CD4-positive, alpha-beta memory T cell (primary cell): ENCODE data around the gene DOC2B. TPM values are rescaled to one million over a fixed set of nuclear protein-coding genes. Genes with fewer than 3 reads are reported as not detected.

Source experiments
- CTCF ChIA-PET: fragments of 350-600 bp; sonication (Branson Sonifier 250); formaldehyde crosslinking; loops from one replicate; lab custom pipeline; 2021; ENCODE audit warnings: inconsistent platforms; ENCODE audit not compliant: partially characterized antibody; lab: Charles Lee
- POLR2A ChIA-PET: fragments of 350-600 bp; sonication (Branson Sonifier 250); formaldehyde crosslinking; loops from one replicate; lab custom pipeline; 2021; ENCODE audit not compliant: partially characterized antibody; lab: Charles Lee
- DNase-seq, 5 donors: peaks; one replicate each; pipeline versions ENCODE4 v3.0.0 to v3.0.0-alpha.2; 2020 to 2022; ENCODE audit warnings: mixed read lengths in 1 of 5
- H3K27ac ChIP-seq: one replicate; pipeline ENCODE4 v1.7.0; 2013; ENCODE audit warnings: low read depth, low read length
- H3K27me3 ChIP-seq: 2 replicates; pipeline ENCODE4 v1.7.0; 2013; ENCODE audit warnings: mild to moderate bottlenecking, low read length, moderate library complexity; ENCODE audit not compliant: insufficient read depth
- H3K36me3 ChIP-seq: 2 replicates; pipeline ENCODE4 v1.7.0; 2013; ENCODE audit warnings: mild to moderate bottlenecking, low read length, moderate library complexity; ENCODE audit not compliant: insufficient read depth
- H3K4me1 ChIP-seq: 2 replicates; pipeline ENCODE4 v1.7.0; 2013; ENCODE audit warnings: mild to moderate bottlenecking, low read length, moderate library complexity; ENCODE audit not compliant: insufficient read depth
- H3K4me3 ChIP-seq, 2 donors: one replicate each; pipeline ENCODE4 v1.7.0; 2013; ENCODE audit warnings: low read length in 2 of 2, mild to moderate bottlenecking in 1 of 2
- H3K9me3 ChIP-seq, 2 donors: one replicate each; pipeline ENCODE4 v1.7.0; 2013; ENCODE audit warnings: low read length in 2 of 2, control low read depth in 1 of 2; ENCODE audit not compliant: control insufficient read depth in 1 of 2
- H3K27ac Mint-ChIP-seq, 7 donors: one replicate each; pipeline ENCODE4 v1.8.0; 2020 to 2021; ENCODE audit warnings: mixed read lengths in 7 of 7, mild to moderate bottlenecking in 6 of 7, inconsistent platforms in 3 of 7, moderate library complexity in 3 of 7
- H3K27me3 Mint-ChIP-seq, 2 donors: one replicate each; pipeline ENCODE4 v1.8.0; 2020 to 2021; ENCODE audit warnings: mixed read lengths in 2 of 2
- H3K36me3 Mint-ChIP-seq, 2 donors: one replicate each; pipeline ENCODE4 v1.8.0; 2020 to 2021; ENCODE audit warnings: mixed read lengths in 2 of 2, inconsistent platforms in 1 of 2, mild to moderate bottlenecking in 1 of 2
- H3K4me1 Mint-ChIP-seq, 4 donors: one replicate each; pipeline ENCODE4 v1.8.0; 2020 to 2021; ENCODE audit warnings: mixed read lengths in 4 of 4, mild to moderate bottlenecking in 1 of 4
- H3K4me3 Mint-ChIP-seq, 8 donors: one replicate each; pipeline ENCODE4 v1.8.0; 2020 to 2021; ENCODE audit warnings: mixed read lengths in 8 of 8, mild to moderate bottlenecking in 7 of 8, moderate library complexity in 6 of 8, inconsistent platforms in 3 of 8
- H3K9me3 Mint-ChIP-seq, 8 donors: one replicate each; pipeline ENCODE4 v1.8.0; 2020 to 2021; ENCODE audit warnings: mixed read lengths in 8 of 8, mild to moderate bottlenecking in 5 of 8, inconsistent platforms in 3 of 8, moderate library complexity in 1 of 8
- intact Hi-C: fragments of 100-400 bp; cut with micrococcal nuclease; formaldehyde crosslinking; loops from one replicate; pipeline ENCODE4 v1.15.1; 2023
- polyA plus RNA-seq, 2 donors: library from polyadenylated mRNA; unstranded; fragments of 300-500 nt; fragmentation: Illumina TruSeq; gene quantifications; one replicate each; pipeline ENCODE4 v1.2.3, GENCODE V29; 2021
- total RNA-seq, 2 experiments: library from RNA; stranded (reverse); gene quantifications; one replicate each; pipeline ENCODE4 v1.2.3, GENCODE V29; 2021

The DOC2B gene
- total RNA-seq: under 1 TPM in 1 of 2 experiments, not detected in 1; 0.06 TPM
- not detected for polyA plus RNA-seq

DNA sequence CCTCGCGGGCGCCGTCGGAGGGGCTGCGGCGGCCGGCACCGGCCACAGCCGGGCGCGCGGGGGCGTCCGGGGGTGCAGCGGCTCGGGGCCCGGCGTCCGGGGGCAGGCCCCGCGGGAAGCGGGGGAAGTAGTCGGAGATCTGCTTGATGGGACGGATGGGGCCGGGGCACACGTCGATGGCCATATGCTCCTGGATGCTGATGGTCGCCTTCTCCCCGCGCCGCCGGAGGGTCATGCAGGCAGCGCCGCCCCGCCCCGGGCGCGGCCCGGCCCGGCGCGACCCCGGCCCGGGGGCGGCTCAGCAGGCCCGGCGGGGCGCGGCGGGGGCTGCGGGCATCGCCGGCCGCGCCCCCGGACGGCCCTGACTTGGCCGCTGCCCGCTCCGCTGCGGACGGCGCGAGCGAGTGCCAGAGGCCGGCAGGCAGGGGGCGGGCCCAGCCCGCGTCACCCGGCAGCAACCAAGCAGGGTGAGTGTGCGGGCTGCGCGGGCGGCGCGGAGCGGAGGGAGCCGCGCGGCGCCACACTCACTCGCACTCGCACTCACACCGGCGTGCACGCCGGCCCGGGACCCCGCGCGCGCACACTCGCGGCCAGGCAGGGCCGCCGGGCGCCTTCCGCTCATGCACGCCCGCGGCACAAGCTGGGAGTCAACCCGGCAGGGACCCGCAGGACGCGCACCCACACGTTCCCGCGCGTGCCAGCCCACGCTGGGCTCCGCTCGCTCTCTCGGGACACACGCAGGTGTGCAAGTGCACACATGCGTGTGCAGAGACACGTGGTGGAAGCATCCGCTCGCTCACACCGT lies at the start of gene DOC2B:
Gene DOC2B, minus strand, starts transcription at position 406 of the 805 bp plus-strand sequence. Its CDS starts 171 bp downstream, at position 235.
- H3K4me1 Mint-ChIP-seq: peaks cover 6 to 22% (median 19%) of the 10 kb centered on the region in 4 donors
- Histone ChIP-seq H3K27ac (no peak within 1 kb of the TSS), H3K27me3 (peaks cover 9% of the 10 kb centered on the region), H3K4me1 (peaks cover 7% of the 10 kb centered on the region), H3K9me3 (no peaks in the 10 kb centered on the region), H3K36me3 (no peaks in the 10 kb centered on the region), H3K4me3 (no peak within 1 kb of the TSS)
- POLR2A ChIA-PET: no interaction called here
- intact Hi-C loops: no loop called here
- no peak within 1 kb of the TSS for H3K27ac Mint-ChIP-seq
- CTCF ChIA-PET: no interaction called here
- peak within 1 kb of the TSS; percentile 64 to 84 (median 72) for H3K4me3 Mint-ChIP-seq
- H3K27me3 Mint-ChIP-seq: peaks cover 15 to 52% of the 10 kb centered on the region in 2 donors
- DNase-seq: no peak
- H3K36me3 Mint-ChIP-seq: no peaks in the 10 kb centered on the region
- H3K9me3 Mint-ChIP-seq: peaks cover 0 to 5% (median 0%) of the 10 kb centered on the region in 8 donors

GRCh38 chr17:230395-230770 lies 48.9 kb upstream of the DOC2B start:
- Histone ChIP-seq H3K27ac (no peak overlapping the region), H3K9me3 (no peaks in the 10 kb centered on the region), H3K4me3 (no peak overlapping the region), H3K4me1 (no peaks in the 10 kb centered on the region), H3K36me3 (no peaks in the 10 kb centered on the region), H3K27me3 (no peaks in the 10 kb centered on the region)
- peak overlapping the region in 1 of 7 donors; percentile 11 for H3K27ac Mint-ChIP-seq
- ChIA-PET CTCF (no interaction called here), POLR2A (no interaction called here)
- intact Hi-C loops: no loop called here
- H3K4me3 Mint-ChIP-seq: no peak overlapping the region
- H3K9me3 Mint-ChIP-seq: no peaks in the 10 kb centered on the region
- H3K36me3 Mint-ChIP-seq: no peaks in the 10 kb centered on the region
- no peaks in the 10 kb centered on the region for H3K27me3 Mint-ChIP-seq
- no peak for DNase-seq
- no peaks in the 10 kb centered on the region for H3K4me1 Mint-ChIP-seq

DNA sequence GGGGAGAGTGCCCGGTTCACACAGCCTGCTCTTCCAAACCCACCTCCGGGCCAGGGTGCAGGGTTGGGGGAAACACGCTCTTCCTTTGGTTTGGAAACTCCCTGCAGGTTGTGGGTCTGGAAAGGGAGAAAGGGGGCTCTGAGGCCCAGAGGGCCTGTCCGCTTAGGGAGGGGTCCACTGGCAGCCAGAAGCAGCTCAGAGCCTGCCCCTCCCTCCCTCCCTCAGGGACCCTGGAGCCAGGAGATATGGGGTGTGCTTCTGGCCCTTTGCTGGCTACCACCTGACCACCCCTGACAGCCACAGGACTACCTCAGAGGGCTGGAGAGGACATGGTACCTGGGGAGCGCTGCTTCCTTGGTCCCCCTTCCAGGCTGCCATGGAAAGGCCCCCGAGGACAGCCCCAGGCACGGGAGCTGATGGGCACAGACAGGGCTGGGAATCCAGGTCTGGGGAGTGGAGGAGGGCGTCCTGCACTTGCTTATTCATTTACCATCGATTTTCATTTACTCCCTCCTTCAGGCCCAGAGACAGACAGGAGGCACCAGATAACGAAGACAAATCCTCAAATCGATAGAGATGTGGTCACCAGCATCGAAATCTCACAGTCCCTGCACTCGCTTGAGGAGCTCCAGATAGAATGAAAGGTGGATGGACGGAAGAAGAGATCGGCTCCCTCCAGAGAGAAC lies 48.4 kb upstream of the DOC2B start:
- no peaks in the 10 kb centered on the region for H3K27me3 ChIP-seq
- Mint-ChIP-seq H3K4me1 (no peaks in the 10 kb centered on the region), H3K36me3 (no peaks in the 10 kb centered on the region), H3K4me3 (no peak overlapping the region), H3K9me3 (no peaks in the 10 kb centered on the region), H3K27ac (peak overlapping the region in 1 of 7 donors; percentile 11), H3K27me3 (no peaks in the 10 kb centered on the region)
- intact Hi-C loops: no loop called here
- no peak overlapping the region for H3K27ac ChIP-seq
- H3K9me3 ChIP-seq: no peaks in the 10 kb centered on the region
- no peaks in the 10 kb centered on the region for H3K36me3 ChIP-seq
- CTCF ChIA-PET: no interaction called here
- no peaks in the 10 kb centered on the region for H3K4me1 ChIP-seq
- POLR2A ChIA-PET: no interaction called here
- H3K4me3 ChIP-seq: no peak overlapping the region
- no peak for DNase-seq

DNA sequence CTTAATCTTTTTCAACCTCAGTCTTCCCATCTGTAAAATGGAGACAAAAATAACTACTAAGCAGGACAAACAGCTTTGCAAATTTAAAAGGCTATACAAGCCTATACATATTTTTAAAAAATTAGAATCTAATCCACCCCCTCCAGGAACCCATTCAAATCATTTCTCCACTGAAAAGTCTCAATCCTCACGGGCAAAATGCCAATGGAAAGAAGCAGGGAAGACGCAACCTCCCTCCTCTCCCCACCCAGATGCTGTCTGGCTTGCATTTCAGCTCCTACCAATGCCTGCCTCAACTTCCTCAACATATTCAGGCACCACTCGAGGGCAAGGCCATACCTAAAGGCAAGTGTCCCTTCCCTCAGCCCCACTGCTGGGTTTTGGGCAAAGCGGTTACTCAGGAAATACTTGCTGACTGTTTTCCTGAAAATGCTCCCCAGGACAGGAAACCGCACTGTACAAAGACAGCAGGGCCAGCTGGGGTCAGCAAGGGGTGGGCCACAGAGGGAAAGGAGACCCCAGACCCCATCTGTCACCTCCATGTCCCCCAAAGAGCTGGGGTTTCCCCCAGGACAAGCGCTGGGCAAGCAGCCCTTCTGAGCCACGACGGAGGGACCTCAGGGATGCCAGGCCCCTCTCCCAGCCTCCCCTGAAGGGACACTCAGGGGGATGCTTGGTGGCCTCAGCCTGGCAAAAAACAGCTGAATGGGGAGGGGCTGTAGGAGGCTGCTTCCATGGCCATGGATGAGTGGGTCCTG lies 47.7 kb upstream of the DOC2B start:
- H3K9me3 ChIP-seq: no peaks in the 10 kb centered on the region
- ChIA-PET CTCF (no interaction called here), POLR2A (no interaction called here)
- H3K27me3 ChIP-seq: no peaks in the 10 kb centered on the region
- H3K9me3 Mint-ChIP-seq: peaks cover 0 to under 1% (median 0%) of the 10 kb centered on the region in 8 donors
- no peaks in the 10 kb centered on the region for H3K4me1 ChIP-seq
- no peak overlapping the region for H3K27ac Mint-ChIP-seq
- no peak for DNase-seq
- H3K4me1 Mint-ChIP-seq: no peaks in the 10 kb centered on the region
- H3K27ac ChIP-seq: no peak overlapping the region
- no peak overlapping the region for H3K4me3 Mint-ChIP-seq
- no peaks in the 10 kb centered on the region for H3K27me3 Mint-ChIP-seq
- H3K4me3 ChIP-seq: no peak overlapping the region
- no peaks in the 10 kb centered on the region for H3K36me3 Mint-ChIP-seq
- intact Hi-C loops: no loop called here
- no peaks in the 10 kb centered on the region for H3K36me3 ChIP-seq

DNA sequence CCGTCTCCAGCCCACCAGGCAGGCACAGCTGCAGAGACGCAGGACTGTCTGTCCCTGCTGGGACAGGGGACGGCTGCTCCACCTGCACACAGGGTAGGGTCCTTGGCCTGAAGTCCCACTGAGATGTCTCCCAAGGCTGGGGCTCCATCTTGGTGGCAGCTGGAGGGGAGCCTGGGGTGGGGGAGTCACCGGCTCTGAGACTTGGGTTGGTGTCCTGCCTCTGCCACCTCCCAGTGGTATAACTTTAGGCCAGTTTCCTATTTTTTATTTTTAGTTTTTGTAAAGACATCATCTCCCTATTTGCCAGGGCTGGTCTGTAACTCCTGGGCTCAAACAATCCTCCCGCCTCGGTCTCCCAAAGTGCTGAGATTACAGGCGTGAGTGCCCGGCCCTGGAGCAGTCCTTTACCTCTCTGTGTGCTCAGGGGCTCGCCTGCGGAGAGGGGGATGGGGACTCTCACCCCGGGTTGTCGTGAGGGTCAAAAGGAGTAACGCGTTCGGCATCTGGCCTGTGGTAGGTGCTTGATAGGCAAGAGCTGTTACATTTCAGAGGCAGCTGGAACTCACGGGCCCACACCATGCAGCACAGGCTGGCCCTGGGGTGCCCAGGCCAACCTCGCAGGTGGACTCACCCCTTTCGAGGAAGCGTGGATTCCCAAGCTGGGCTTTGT lies 46.6 kb upstream of the DOC2B start:
- intact Hi-C loops: no loop called here

DNA sequence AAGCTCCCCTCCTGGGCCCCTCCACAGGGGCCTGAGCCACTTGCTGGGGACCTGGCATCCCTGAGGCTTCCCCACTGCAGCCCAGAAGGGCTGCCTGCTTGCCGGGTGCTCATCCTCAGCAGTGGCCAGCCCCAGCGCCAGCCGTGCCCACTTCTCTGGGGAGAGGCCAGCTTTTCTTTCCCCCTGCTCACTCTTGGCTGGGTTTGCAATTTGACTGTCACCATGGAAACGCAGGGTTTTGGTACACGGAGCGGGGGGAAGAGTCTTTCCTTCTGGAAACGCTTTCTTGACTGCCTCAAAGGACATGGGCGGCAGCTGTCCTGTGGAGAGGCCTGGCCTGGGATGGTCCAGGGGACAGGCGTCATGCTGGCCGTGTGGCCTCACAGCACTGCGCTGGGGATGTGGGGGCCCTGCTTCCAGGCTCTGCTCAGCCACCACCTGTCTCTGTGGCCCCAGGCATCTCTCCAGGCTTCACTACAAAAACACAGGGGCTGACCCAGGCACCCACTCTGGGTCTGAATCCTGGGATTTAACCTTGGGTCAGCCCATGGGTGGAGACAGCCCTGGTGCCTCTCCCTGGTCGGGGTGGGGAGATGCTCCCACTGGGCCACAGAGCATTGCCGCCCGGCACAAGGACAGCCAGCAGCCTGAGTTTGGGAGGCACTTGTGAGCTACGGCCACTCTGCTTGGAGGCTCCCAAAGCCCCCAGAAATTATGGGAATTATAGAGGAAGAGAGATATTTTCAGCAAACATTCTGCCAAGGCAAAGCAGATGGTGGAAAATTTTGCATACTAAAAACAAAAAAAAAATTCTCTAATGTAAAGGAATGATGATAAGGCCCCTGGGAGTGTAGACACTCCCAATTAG lies 45.9 kb upstream of the DOC2B start:
- Histone ChIP-seq H3K4me1 (no peaks in the 10 kb centered on the region), H3K9me3 (no peaks in the 10 kb centered on the region), H3K27ac (no peak overlapping the region), H3K4me3 (no peak overlapping the region), H3K27me3 (no peaks in the 10 kb centered on the region), H3K36me3 (no peaks in the 10 kb centered on the region)
- Mint-ChIP-seq H3K9me3 (peaks cover 0 to 3% (median 0%) of the 10 kb centered on the region in 8 donors), H3K4me3 (no peak overlapping the region), H3K4me1 (no peaks in the 10 kb centered on the region), H3K27me3 (no peaks in the 10 kb centered on the region), H3K36me3 (no peaks in the 10 kb centered on the region), H3K27ac (no peak overlapping the region)
- intact Hi-C loops: no loop called here
- POLR2A ChIA-PET: no interaction called here
- CTCF ChIA-PET: no interaction called here
- DNase-seq: no peak

More for the DNA sequence above, 46.6 kb upstream of the DOC2B start:
- H3K27ac ChIP-seq: no peak overlapping the region
- no peaks in the 10 kb centered on the region for H3K9me3 ChIP-seq
- ChIA-PET POLR2A (no interaction called here), CTCF (no interaction called here)
- no peaks in the 10 kb centered on the region for H3K4me1 ChIP-seq
- Mint-ChIP-seq H3K4me1 (no peaks in the 10 kb centered on the region), H3K27me3 (no peaks in the 10 kb centered on the region), H3K36me3 (no peaks in the 10 kb centered on the region), H3K27ac (peak overlapping the region in 1 of 7 donors; percentile 29), H3K9me3 (peaks cover 0 to 3% (median 0%) of the 10 kb centered on the region in 8 donors), H3K4me3 (no peak overlapping the region)
- DNase-seq: no peak
- H3K27me3 ChIP-seq: no peaks in the 10 kb centered on the region
- no peaks in the 10 kb centered on the region for H3K36me3 ChIP-seq
- H3K4me3 ChIP-seq: no peak overlapping the region
